Measurements from ENCODE around the gene RNU6-7. TPM values are rescaled to one million over a fixed set of nuclear protein-coding genes. Genes with fewer than 3 reads are reported as not detected.

Gene RNU6-7
- total and polyA plus RNA-seq, 2 donors (not counting 3 experiments of a cell fraction or from before 2014, with no cell fraction given), result not detected

- no TSS peak for BruUV-seq (replicated peaks)
- H3K27ac ChIP-seq (ENCODE audit: insufficient read depth, low read depth, low read length), result no peak overlapping the region
- intact Hi-C loops (cut with micrococcal nuclease) (no loop called here), dilution Hi-C loops (cut with MboI; ENCODE audit: extremely low pct_ligation_motif_present, low sequenced_read_pairs) (no loop called here)
- no peaks in the 10 kb centered on the region for H3K4me1 ChIP-seq (ENCODE audit: control insufficient read depth, extremely low read depth, insufficient read depth, low read length)
- H3K27me3 ChIP-seq (ENCODE audit: control insufficient read depth in 2 of 2, insufficient read depth in 2 of 2, low read length in 2 of 2), result peaks cover 0 to 2% of the 10 kb centered on the region in 2 experiments
- ChIA-PET CTCF (no interaction called here), POLR2A (no interaction called here)
- H3K9me3 ChIP-seq (replicated peaks; ENCODE audit: control insufficient read depth, insufficient read depth, low read length), result no peaks in the 10 kb centered on the region
- no peaks in the 10 kb centered on the region for H4K20me1 ChIP-seq (replicated peaks; ENCODE audit: control insufficient read depth, extremely low read depth, insufficient read depth, low read length)
- H3K9ac ChIP-seq (replicated peaks; ENCODE audit: extremely low read depth, insufficient read depth, low read length), result no peak overlapping the region
- no peaks in the 10 kb centered on the region for H3K36me3 ChIP-seq (ENCODE audit: control insufficient read depth in 2 of 2, extremely low read depth in 1 of 2, insufficient read depth in 2 of 2, low read length in 2 of 2)
- TF ChIP-seq MYC (IDR thresholded peaks at IDR 0.05; ENCODE audit: low read depth, low read length), result no peak
- TF ChIP-seq POLR2AphosphoS5 (IDR thresholded peaks at IDR 0.05; ENCODE audit: insufficient read depth, low read depth, low read length), result no peak
- no peak for TF ChIP-seq MAX (IDR thresholded peaks at IDR 0.05; ENCODE audit: insufficient read depth, insufficient read length)
- TF ChIP-seq JUN (IDR thresholded peaks at IDR 0.05; ENCODE audit: borderline replicate concordance, insufficient read depth, insufficient read length, low read depth), result no peak
- no peak for TF ChIP-seq POLR2A (IDR thresholded peaks at IDR 0.05; ENCODE audit: low read depth, low read length)
- no peak for TF ChIP-seq EZH2 (IDR thresholded peaks at IDR 0.05; ENCODE audit: borderline replicate concordance, low read depth, low read length, severe bottlenecking)
- TF ChIP-seq FOS (IDR thresholded peaks at IDR 0.05; ENCODE audit: borderline replicate concordance, insufficient read depth, low read length), result no peak
- TF ChIP-seq CTCF (IDR thresholded peaks at IDR 0.05; ENCODE audit: extremely low read depth in 1 of 2, insufficient read depth in 1 of 2, low read depth in 1 of 2, low read length in 2 of 2), result no peak
- no peak for TF ChIP-seq GATA2 (IDR thresholded peaks at IDR 0.05; ENCODE audit: insufficient read depth, insufficient read length, low read depth, low read length)
- no peaks in the 10 kb centered on the region for H3K79me2 ChIP-seq (ENCODE audit: control insufficient read depth, insufficient read depth, low read length)
- no peak overlapping the region for H3K4me2 ChIP-seq (ENCODE audit: insufficient read depth, low read length)
- FAIRE-seq (no peak), DNase-seq (ENCODE audit: low read depth, low spot score) (no peak)
- no peak overlapping the region for H2AFZ ChIP-seq (ENCODE audit: low read depth, low read length)
- H3K9me1 ChIP-seq (replicated peaks; ENCODE audit: control insufficient read depth, extremely low read depth, insufficient read depth, low read length), result no peaks in the 10 kb centered on the region
- H3K4me3 ChIP-seq (replicated peaks in 1 of 3; ENCODE audit: insufficient read depth in 1 of 3, low read depth in 1 of 3, low read length in 3 of 3), result no peak overlapping the region
Observed at GRCh38 chr14:32185097-32185496, 16.7 kb upstream of the RNU6-7 start.

Data from endothelial cell of umbilical vein (primary cell).